Activated CD4-positive, alpha-beta T cell treated with anti-CD3 and anti-CD28 coated beads, Interleukin-2, amount 10 ng/mL, durations not matched to agents 24 days and 14 days (primary cell): ENCODE data around the gene ITGB5. TPM values are rescaled to one million over a fixed set of nuclear protein-coding genes. Genes with fewer than 3 reads are reported as not detected.

ENCODE experiments used
- DNase-seq: peaks from one replicate; pipeline ENCODE4 v3.0.0; 2022
- H3K27ac Mint-ChIP-seq: one replicate; pipeline ENCODE4 v1.8.0; 2022; ENCODE audit warnings: mild to moderate bottlenecking, mixed read lengths
- H3K27me3 Mint-ChIP-seq: one replicate; pipeline ENCODE4 v1.8.0; 2022; ENCODE audit warnings: mixed read lengths
- H3K36me3 Mint-ChIP-seq: one replicate; pipeline ENCODE4 v1.8.0; 2022; ENCODE audit warnings: low read depth, mild to moderate bottlenecking, mixed read lengths
- H3K4me1 Mint-ChIP-seq: one replicate; pipeline ENCODE4 v1.8.0; 2021; ENCODE audit warnings: mixed read lengths
- H3K4me3 Mint-ChIP-seq: one replicate; pipeline ENCODE4 v1.8.0; 2022; ENCODE audit warnings: mild to moderate bottlenecking, moderate library complexity, mixed read lengths
- H3K9me3 Mint-ChIP-seq: one replicate; pipeline ENCODE4 v1.8.0; 2021; ENCODE audit warnings: mixed read lengths
- intact Hi-C: fragments of 100-400 bp; cut with micrococcal nuclease; formaldehyde crosslinking; loops from one replicate; pipeline ENCODE4 v1.15.1; 2023
- total RNA-seq: library from RNA; stranded (reverse); gene quantifications from 2 replicates; pipeline ENCODE4 v1.2.3, GENCODE V29; 2022

ITGB5 gene
- total RNA-seq, 1 donor from 2014 or later = 2.1 TPM

DNA sequence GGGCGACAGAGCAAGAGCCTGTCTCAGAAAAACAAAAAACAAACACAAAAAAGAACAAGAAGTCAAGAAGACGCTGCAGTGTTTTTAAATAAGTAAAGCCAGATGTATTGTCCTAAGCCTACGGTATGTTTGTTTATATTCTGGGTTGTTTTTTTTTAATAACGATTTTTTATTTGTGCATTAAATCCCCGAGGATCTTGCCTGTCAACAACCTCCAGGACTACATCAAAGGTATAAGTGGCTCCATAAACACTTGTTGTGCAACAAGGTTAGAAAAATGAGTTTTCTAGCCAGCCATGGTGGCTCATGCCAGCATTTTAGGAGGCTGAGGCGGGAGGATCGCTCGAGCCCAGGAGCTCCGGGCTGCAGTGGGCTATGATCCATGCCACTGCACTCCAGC is 26.1 kb downstream of the ITGB5 start:
- H3K27ac Mint-ChIP-seq = no peak overlapping the region
- no peaks in the 10 kb centered on the region for H3K9me3 Mint-ChIP-seq
- DNase-seq = no peak
- peaks cover 16% of the 10 kb centered on the region for H3K27me3 Mint-ChIP-seq
- intact Hi-C loops = no loop called here
- no peaks in the 10 kb centered on the region for H3K36me3 Mint-ChIP-seq
- no peak overlapping the region for H3K4me3 Mint-ChIP-seq
- H3K4me1 Mint-ChIP-seq = no peaks in the 10 kb centered on the region

DNA sequence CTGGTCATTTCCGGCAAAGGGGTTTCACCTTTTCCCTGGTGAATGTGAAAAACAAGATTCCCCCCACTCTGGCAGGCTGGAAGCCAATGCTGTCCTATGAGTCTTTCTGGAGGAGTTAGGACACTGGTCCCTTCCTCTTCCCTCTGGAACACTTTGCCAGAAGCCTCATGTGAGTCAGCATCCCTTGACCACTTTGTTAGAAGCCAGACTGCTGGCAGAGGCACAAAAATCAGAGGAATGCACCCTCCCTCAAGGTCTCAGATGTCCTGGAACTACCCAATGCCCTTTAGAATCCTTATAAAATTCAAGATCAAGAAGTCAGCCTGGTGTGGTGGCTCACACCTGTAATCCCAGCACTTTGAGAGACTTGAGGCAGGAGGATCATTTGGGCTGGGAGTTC is 26.6 kb downstream of the ITGB5 start:
- H3K4me1 Mint-ChIP-seq = no peaks in the 10 kb centered on the region
- H3K36me3 Mint-ChIP-seq = no peaks in the 10 kb centered on the region
- H3K4me3 Mint-ChIP-seq = no peak overlapping the region
- H3K9me3 Mint-ChIP-seq = no peaks in the 10 kb centered on the region
- no peak for DNase-seq
- intact Hi-C loops = no loop called here
- H3K27me3 Mint-ChIP-seq = peaks cover 21% of the 10 kb centered on the region
- H3K27ac Mint-ChIP-seq = no peak overlapping the region

- H3K36me3 Mint-ChIP-seq = no peaks in the 10 kb centered on the region
- intact Hi-C loops = no loop called here
- peaks cover 23% of the 10 kb centered on the region for H3K27me3 Mint-ChIP-seq
- H3K4me3 Mint-ChIP-seq = no peak overlapping the region
- no peaks in the 10 kb centered on the region for H3K9me3 Mint-ChIP-seq
- no peaks in the 10 kb centered on the region for H3K4me1 Mint-ChIP-seq
- no peak for DNase-seq
- H3K27ac Mint-ChIP-seq = no peak overlapping the region
These were observed 28.1 kb downstream of the ITGB5 start for GRCh38 chr3:124859025-124859424.

- no peaks in the 10 kb centered on the region for H3K9me3 Mint-ChIP-seq
These were observed 28.9 kb downstream of the ITGB5 start for GRCh38 chr3:124858275-124858674.

GRCh38 chr3:124856677-124857076 is 30.5 kb downstream of the ITGB5 start:
- no peak overlapping the region for H3K27ac Mint-ChIP-seq
- DNase-seq = no peak
- no peaks in the 10 kb centered on the region for H3K4me1 Mint-ChIP-seq
- no peak overlapping the region for H3K4me3 Mint-ChIP-seq
- intact Hi-C loops = no loop called here
- H3K36me3 Mint-ChIP-seq = no peaks in the 10 kb centered on the region
- no peaks in the 10 kb centered on the region for H3K9me3 Mint-ChIP-seq
- peaks cover 37% of the 10 kb centered on the region for H3K27me3 Mint-ChIP-seq

More at GRCh38 chr3:124858275-124858674, 28.9 kb downstream of the ITGB5 start:
- H3K27me3 Mint-ChIP-seq = peaks cover 27% of the 10 kb centered on the region
- intact Hi-C loops = no loop called here
- no peak overlapping the region for H3K27ac Mint-ChIP-seq
- no peaks in the 10 kb centered on the region for H3K36me3 Mint-ChIP-seq
- H3K4me3 Mint-ChIP-seq = no peak overlapping the region
- DNase-seq = no peak
- no peaks in the 10 kb centered on the region for H3K4me1 Mint-ChIP-seq

DNA sequence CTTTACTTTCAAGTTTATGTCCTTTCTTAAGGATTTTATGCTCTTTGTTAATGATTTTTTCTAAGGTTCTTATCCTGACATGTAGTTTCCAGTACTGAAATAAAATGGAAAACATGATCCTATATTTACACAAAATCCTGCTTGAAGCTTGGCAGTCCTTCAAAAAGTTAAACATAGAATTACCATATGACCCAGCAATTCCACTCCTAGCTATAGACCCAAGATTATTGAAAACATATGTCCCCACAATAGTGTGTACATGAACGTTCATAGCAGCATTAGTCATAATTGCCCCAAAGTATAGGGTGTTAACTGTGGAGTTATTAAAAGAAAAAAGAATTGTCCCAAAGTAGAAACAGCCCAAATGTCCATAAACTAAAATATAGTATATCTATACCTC is 33.2 kb downstream of the ITGB5 start:
- no peaks in the 10 kb centered on the region for H3K4me1 Mint-ChIP-seq
- DNase-seq = no peak
- H3K27ac Mint-ChIP-seq = no peak overlapping the region
- no peaks in the 10 kb centered on the region for H3K36me3 Mint-ChIP-seq
- H3K9me3 Mint-ChIP-seq = no peaks in the 10 kb centered on the region
- H3K27me3 Mint-ChIP-seq = peaks cover 37% of the 10 kb centered on the region
- intact Hi-C loops = no loop called here
- no peak overlapping the region for H3K4me3 Mint-ChIP-seq

DNA sequence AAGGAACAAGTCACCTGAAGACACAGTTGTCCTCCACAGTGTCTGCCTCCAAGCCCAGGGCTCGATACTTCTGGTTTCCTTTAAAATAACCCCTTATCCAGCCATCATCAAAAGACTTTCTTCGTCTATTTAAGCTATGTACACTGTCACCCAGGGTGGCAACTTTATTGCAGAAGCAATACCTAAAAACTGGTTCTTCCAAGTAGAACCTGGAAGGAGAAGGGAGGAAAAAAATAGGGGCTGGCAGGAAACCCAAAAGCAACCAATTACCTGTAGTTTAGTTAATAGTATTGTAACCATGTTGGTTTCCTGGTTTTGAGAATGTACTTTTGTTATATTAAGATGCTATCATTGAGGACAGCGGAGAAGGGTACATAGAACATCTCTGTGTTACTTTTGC is 33.7 kb downstream of the ITGB5 start:
- no peak for DNase-seq
- Mint-ChIP-seq H3K4me1 (no peaks in the 10 kb centered on the region), H3K27me3 (peaks cover 35% of the 10 kb centered on the region), H3K4me3 (no peak overlapping the region), H3K36me3 (no peaks in the 10 kb centered on the region), H3K9me3 (no peaks in the 10 kb centered on the region), H3K27ac (no peak overlapping the region)
- intact Hi-C loops = no loop called here

GRCh38 chr3:124851905-124852304 is 35.3 kb downstream of the ITGB5 start:
- Mint-ChIP-seq H3K36me3 (no peaks in the 10 kb centered on the region), H3K4me1 (no peaks in the 10 kb centered on the region), H3K27me3 (peaks cover 32% of the 10 kb centered on the region), H3K9me3 (no peaks in the 10 kb centered on the region), H3K27ac (no peak overlapping the region), H3K4me3 (no peak overlapping the region)
- intact Hi-C loops = no loop called here
- DNase-seq = no peak

GRCh38 chr3:124851136-124851535 is 36.0 kb downstream of the ITGB5 start:
- Mint-ChIP-seq H3K27me3 (peaks cover 29% of the 10 kb centered on the region), H3K36me3 (no peaks in the 10 kb centered on the region), H3K4me1 (no peaks in the 10 kb centered on the region), H3K27ac (no peak overlapping the region), H3K4me3 (no peak overlapping the region), H3K9me3 (no peaks in the 10 kb centered on the region)
- no peak for DNase-seq
- intact Hi-C loops = no loop called here

DNA sequence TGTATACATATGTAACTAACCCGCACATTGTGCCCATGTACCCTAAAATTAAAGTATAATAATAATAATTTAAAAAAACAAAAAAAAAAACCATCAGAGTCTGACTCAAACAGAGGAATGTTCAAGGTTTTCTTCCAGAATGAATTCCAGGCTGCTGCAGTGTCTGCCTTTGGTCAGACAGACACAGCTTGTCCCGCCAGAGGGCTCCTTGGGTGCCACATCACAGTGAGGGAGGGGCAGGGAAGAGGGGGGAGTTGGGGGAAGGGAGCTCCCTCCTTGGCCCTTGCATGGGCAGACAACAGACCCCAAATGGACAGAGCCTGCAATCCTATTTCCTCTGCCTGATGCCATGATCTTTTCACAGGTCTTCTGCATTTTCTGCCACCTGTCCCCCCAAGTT is 36.5 kb downstream of the ITGB5 start:
- Mint-ChIP-seq H3K27me3 (peaks cover 24% of the 10 kb centered on the region), H3K4me1 (no peaks in the 10 kb centered on the region), H3K9me3 (no peaks in the 10 kb centered on the region), H3K27ac (no peak overlapping the region), H3K36me3 (no peaks in the 10 kb centered on the region), H3K4me3 (no peak overlapping the region)
- intact Hi-C loops = no loop called here
- no peak for DNase-seq

GRCh38 chr3:124850212-124850611 is 37.0 kb downstream of the ITGB5 start:
- H3K4me1 Mint-ChIP-seq = no peaks in the 10 kb centered on the region
- no peaks in the 10 kb centered on the region for H3K9me3 Mint-ChIP-seq
- intact Hi-C loops = no loop called here
- no peak overlapping the region for H3K27ac Mint-ChIP-seq
- peaks cover 22% of the 10 kb centered on the region for H3K27me3 Mint-ChIP-seq
- H3K36me3 Mint-ChIP-seq = no peaks in the 10 kb centered on the region
- no peak overlapping the region for H3K4me3 Mint-ChIP-seq
- no peak for DNase-seq

GRCh38 chr3:124848300-124848699 is 38.9 kb downstream of the ITGB5 start:
- H3K4me3 Mint-ChIP-seq = no peak overlapping the region
- no peaks in the 10 kb centered on the region for H3K9me3 Mint-ChIP-seq
- no peak for DNase-seq
- H3K27ac Mint-ChIP-seq = no peak overlapping the region
- H3K27me3 Mint-ChIP-seq = peaks cover 15% of the 10 kb centered on the region
- intact Hi-C loops = no loop called here
- no peaks in the 10 kb centered on the region for H3K4me1 Mint-ChIP-seq
- no peaks in the 10 kb centered on the region for H3K36me3 Mint-ChIP-seq

DNA sequence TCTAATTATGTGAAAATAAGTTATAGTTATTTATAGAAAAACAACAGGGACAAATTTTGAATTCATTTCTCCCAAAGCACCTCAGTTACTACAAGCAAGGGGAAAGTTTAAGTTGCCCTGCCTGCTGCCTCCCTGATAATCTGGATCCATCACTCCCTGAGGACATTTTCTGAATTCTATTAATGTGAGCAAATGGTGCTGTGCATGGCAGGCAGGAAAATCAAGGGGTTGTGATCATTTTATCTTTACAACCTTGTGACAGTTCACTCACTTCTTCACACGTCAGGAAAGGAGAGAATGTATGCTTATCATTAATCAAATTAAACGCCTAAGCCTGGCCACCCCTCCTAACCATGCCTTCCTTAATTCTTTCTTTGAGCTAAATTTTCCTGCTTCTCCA is 39.3 kb downstream of the ITGB5 start:
- Mint-ChIP-seq H3K9me3 (no peaks in the 10 kb centered on the region), H3K4me1 (no peaks in the 10 kb centered on the region), H3K27me3 (peaks cover 13% of the 10 kb centered on the region), H3K36me3 (no peaks in the 10 kb centered on the region), H3K4me3 (no peak overlapping the region), H3K27ac (no peak overlapping the region)
- intact Hi-C loops = no loop called here
- DNase-seq = no peak

DNA sequence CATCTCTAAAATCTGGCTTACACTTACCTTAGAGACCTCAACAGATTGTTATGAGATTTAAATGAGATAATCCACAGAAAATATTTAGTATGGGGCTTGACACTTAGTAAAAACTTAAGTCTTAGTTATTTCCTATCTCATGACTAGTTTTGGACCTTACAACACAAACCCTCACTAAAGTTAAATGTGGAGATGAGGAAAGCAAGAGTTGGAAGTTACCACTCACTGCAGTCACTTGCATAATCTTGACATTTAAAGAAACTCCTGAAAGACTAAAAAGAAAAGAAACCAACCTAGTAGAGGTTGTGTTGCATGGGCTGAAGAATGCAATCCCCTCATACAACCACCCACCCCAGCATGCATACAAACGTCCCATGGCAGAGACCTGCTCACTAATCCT is 40.1 kb downstream of the ITGB5 start:
- Mint-ChIP-seq H3K9me3 (no peaks in the 10 kb centered on the region), H3K36me3 (no peaks in the 10 kb centered on the region), H3K4me3 (no peak overlapping the region), H3K27me3 (peaks cover 13% of the 10 kb centered on the region), H3K4me1 (no peaks in the 10 kb centered on the region), H3K27ac (no peak overlapping the region)
- DNase-seq = no peak
- intact Hi-C loops = no loop called here

DNA sequence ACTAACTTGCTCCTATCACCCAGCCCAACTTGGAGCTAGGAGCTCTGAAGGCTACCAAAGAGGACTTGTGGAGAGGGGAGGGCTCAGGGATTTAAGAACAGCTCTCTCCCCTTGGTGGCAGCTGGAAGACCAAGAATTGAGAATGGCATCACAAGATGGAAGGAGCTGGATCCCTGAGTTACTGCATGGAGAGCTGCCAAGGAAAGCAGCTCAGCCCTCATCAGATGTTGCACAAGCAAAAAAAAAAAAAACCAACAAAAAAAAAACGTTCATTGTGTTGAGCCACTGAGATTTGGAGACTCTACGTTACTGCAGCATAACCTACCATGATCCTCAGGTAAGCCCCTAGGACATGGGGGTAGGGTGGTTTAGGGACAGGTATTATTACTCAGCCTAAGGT is 41.0 kb downstream of the ITGB5 start:
- H3K36me3 Mint-ChIP-seq = no peaks in the 10 kb centered on the region
- peaks cover 11% of the 10 kb centered on the region for H3K27me3 Mint-ChIP-seq
- no peak for DNase-seq
- no peak overlapping the region for H3K4me3 Mint-ChIP-seq
- no peaks in the 10 kb centered on the region for H3K4me1 Mint-ChIP-seq
- intact Hi-C loops = no loop called here
- H3K27ac Mint-ChIP-seq = no peak overlapping the region
- H3K9me3 Mint-ChIP-seq = no peaks in the 10 kb centered on the region
